Fibroblast of skin of left quadriceps (primary cell): ENCODE results near the gene SHISAL1.

Experiments
- DNase-seq, 2 experiments: peaks; one replicate each; pipeline ENCODE4 v3.0.0-alpha.2; 2013; ENCODE audit warnings: low read depth in 2 of 2

Gene SHISAL1

DNA sequence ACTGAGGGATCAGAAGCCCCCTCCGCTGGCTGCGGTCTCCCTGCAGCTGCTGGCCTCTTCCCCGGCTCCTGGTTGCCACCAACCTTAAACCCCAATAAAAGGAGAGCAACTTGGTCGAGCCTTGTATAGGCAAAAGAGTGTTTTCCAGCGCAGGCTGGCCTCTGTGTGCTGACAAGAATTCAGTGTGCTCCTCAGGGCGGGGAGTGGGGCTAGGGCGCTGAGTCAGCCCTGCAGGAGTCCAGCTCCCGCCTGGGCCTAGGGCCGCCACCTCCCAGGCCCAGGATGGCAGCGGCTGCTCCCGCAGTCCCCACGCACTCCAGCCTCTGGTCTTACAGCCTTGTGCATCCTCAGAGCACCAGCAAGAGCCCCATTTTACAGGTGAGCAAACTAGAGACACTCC, at the start of gene SHISAL1:
Gene SHISAL1 (minus strand): TSS at position 186 of the 400 bp plus-strand sequence. CDS start 12,006 bp downstream, outside the sequence.
- DNase-seq: no peak

DNA sequence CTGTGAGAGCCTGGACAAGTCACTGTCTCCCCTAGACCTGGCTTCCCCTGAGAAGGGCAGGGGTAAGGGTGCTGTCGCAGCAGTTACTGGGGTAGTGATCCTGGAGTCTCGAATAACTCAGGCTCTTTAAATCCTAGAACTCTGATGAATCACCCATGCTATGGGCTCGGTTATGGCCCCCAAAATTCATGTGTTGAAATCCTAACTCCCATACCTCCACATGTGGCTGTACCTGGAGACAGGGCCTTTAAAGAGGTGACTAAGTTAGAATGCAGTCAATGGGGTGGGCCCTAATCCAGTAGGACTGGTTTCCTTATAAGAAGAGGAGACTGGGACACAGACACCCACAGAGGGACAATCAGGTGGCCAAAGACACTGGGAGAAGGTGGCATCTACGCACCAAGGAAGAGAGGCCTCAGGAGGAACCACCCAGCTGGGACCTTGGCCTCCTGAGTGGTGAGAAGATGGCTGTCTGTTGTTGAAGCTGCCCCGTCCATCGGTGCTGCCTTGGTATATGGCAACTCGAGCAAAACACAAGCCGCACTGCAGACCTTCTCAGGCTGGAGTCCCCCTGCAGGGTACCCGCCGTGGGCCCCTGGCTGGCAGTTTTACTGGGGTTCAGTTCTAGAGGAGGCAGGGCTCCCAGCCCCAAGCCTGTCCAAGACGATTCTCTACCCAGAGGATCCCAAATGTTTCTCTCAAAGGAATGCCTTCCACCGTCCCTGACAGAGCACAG, 48.8 kb upstream of the SHISAL1 start:
- no peak for DNase-seq

DNA sequence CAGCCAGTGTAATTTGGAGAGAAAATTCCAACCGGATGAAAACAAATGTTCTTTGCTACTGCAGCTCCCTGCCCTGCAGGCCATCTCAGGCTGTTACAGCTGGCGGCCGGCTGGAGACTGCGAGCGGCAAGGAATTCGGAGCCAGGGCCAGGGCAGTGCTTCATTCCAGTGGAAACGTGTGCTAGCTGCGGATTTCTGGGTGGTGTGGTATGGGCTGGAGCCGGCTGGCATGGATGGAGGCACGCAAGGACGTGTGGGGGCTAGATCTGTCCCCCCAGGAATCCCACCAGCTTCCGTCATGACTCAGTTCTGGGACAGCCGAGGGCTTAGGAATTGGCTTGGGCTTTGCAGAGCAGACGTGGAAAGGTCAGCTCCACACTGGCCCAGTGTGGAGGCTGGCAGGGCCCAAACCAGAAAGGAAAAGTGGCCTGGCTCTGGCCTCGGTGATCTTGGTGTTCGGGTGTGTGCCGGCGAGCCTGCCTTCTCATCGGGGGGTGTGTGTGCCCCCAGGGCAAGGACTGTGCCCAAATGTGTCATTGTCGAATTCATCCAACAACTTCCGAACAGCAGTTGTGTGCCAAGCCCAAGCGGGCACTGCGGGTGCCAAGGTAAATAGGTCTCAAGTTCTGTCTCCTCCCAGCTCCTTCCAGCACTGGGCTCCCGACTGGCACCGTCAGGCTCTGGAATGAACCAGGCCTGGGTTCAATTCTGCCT, 48.1 kb upstream of the SHISAL1 start:
- DNase-seq: peak in 1 of 2 experiments; percentile 22

DNA sequence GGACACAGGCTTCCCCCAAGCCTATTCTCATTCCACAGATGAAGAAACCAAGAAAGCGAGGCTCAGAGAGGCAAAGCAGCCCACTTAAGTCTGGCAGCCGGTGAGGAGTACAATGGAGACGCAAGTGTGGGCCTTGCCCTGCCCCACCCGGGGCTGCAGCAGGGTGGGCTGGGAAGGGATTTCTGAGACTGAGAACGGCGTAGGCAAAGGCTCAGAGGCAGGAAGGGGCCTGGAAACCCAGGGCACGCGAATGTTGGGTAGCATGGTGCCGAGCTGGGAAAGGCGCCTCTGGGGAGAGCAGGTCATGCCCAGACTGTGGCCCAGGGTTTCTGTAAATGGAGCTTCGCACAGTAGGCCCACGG, 47.5 kb upstream of the SHISAL1 start:
- DNase-seq: no peak

DNA sequence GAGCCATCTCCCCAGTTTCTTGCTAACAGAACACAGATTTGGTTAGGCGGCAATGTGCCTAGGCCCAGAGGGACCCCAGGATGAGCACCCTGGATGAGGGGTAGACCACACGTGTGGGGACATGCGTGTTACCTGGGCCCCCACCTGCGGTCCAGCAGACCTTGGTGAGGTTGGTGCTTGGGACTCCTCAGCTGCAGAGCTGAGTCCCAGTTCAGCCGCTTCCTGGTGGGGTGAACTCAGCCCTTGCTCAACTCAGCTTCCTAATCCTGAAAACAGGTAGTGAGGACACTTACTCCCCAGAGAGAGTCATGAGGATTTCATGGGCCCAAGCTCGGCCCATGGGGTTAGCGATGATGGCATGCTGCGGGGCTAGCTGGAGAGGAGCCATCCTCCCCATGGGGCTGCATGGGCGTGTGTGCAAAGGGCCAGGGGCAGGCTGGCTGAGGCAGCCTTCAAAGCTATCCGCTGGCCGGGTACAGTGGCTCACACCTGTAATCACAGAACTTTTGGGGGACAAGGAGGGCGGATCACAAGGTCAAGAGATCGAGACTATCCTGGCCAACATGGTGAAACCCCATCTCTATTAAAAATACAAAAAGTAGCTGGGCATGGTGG, 46.9 kb upstream of the SHISAL1 start:
- no peak for DNase-seq

DNA sequence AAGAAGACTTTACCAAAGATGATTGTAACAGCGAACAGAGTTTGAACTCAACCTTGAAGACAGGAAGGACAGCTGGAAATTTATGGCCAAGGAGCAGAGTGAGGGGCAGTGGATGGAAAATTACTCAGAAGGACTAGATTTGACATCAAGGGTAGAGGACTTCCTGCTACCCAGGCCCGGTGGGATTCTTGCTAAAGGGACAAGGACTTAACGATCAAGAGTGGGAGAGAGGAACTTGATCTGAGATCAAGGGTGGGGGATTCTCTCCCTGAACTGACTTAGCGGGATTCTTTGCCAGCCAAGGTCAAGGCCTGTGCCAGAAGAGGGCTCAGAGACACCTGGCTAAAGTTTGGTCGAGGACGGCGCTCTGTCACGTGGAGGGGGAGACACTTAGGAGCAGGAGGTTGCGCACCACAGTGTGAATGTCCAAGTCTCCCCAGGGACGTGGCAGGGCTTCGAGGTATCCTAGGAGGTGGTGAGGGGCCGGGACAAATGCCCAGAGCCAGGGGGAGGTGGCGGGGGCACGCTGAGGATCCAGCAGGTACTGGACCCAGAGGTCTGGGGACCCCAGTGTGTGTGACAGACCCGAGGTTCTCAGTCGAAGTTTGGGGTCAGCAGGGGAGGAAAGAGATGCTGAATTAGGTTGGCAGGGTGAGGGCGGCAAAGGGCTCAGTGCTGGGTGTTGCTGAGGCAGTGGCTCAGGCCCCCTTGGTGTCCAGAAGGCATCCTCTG, 46.1 kb upstream of the SHISAL1 start:
- no peak for DNase-seq

DNA sequence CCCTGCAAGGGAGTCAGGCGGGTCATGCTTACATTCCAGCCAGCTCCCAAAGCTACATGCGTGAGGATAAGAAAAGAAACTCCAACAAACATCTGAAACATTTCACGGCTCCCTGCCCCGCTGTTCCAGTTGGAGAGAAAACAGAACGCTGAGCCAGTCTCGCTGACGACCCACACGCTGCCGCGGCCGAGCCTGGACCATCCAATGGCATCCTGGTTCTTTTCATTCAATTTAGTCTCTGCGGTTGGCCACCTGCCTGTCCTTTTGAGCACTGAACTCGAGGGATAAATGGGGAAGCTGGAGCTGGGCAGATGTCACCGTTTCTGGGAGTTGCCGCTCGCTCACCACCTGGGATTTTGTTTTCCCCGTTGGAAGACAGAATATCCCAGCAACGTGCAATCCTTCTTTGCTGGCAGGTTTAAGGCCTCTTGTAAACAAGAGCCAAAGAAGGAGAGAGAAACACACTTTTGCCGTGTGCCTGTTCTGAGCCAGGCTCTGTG, 45.3 kb upstream of the SHISAL1 start:
- no peak for DNase-seq

DNA sequence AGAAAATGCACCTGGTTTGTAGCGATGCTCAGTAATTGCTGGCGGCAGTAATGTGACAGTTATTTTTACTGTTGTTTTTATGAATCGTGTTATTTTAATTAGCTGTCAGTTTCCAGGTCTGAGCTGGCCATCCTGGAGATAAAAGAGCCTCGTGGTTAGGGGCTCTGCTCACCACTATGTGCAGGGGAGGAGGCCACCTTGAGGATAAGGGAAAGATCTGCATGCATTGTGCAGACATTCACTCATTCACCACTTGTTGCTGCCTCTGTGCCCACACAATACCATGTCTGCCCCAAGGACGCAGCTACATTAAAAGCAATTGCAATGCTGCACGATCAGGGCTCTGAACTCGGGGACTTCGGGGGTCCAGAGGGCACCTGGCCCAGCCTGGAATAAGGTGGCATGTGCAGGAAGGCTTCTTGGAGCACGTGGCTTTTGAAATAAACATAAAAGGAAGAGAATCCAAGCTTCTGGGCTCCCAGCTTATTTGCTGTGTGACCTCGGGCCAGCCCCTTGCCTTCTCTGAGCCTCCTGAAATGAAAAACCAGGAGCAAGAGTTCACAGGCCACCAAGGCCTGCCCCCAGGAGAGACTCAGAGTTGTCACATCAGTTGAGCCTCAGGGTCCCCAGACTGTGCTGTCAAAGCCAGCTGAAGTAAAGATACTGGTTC, 44.7 kb upstream of the SHISAL1 start:
- no peak for DNase-seq

DNA sequence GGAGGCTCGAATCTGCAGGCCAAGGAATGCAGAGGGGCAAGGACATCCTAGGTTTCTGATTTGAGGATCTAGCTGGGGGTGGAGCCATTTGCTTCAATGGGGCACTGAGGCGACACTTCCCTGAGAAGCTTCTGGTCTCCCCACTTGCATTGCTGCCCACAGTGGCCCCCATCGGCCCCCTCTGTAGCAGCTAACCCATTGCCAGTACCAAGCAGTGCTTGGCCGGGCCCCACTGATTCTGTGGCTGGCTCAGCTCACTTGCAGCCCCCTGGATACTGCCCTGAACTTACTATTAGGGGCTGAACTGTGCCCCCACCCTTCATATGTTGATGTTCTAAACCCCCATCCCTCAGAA, 42.9 kb upstream of the SHISAL1 start:
- DNase-seq: no peak

DNA sequence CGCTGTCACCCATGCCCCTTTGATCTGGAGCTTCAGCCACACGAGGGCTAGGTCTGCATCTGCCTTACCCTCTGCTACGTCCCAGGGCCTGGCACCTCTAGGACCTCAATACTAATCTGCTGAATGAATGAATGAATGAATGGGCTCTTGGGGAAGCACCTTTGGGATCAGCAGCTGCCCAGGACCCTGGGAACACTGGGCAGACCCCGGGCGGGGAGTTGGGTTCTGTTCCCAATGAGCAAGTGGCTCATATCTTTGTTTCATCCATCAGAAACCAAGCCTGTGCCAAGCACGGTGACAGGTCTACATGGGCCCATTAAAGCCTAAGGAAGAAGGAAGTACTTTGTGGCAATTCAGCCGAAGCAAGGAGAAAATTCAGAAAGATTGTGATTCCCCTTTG, 41.5 kb upstream of the SHISAL1 start:
- DNase-seq: no peak

DNA sequence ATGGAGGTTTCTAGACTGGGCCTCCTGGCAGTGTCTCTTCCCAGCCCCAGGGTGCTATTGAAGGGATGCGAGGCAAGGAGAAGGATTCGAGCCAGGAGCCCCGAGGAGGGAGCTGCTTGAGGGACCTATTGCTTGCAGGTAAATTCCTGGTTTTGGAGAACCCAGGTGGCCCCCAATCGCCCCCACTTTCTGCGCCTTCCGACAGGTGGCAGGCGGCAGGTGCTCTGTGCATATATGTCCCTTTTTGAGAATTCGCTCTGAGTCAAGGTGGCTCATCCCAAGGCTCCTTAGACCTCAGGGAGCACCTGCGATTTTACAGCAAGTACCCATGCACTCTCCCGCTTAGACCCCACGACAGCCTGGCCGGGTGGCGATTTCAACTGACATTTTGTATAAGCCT, 40.3 kb upstream of the SHISAL1 start:
- no peak for DNase-seq

DNA sequence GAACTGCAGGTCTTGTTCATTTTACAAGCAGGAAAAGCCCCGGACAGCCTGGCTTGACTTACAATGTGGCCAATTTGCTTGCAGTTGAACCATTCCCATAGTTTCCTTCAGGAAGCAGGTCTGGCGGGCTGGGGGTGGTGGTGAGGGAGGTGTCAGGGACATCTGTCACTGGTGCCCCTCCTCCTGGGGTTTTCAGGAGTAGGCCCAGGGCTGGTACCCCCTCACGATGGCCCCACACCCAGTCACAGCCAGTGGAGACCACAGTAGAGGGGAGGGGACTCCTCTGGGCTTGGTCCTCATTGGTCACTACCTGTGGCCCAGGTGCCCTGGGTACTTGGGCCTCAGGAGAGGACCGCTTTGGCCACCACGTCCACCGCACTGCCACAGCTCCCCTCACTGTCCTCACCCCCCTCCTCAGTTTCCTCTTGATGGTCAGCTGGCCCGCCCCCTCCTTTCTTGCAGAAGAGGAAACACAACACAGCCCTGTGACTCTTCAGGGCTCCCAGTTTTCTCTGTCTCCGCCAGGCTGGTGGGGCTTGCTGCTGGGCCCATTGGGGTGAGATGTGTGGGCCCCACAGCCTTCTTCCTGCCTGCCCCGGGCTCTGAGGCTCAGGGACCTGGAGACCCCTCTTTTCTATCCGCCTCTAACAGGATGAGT, 39.8 kb upstream of the SHISAL1 start:
- DNase-seq: no peak

DNA sequence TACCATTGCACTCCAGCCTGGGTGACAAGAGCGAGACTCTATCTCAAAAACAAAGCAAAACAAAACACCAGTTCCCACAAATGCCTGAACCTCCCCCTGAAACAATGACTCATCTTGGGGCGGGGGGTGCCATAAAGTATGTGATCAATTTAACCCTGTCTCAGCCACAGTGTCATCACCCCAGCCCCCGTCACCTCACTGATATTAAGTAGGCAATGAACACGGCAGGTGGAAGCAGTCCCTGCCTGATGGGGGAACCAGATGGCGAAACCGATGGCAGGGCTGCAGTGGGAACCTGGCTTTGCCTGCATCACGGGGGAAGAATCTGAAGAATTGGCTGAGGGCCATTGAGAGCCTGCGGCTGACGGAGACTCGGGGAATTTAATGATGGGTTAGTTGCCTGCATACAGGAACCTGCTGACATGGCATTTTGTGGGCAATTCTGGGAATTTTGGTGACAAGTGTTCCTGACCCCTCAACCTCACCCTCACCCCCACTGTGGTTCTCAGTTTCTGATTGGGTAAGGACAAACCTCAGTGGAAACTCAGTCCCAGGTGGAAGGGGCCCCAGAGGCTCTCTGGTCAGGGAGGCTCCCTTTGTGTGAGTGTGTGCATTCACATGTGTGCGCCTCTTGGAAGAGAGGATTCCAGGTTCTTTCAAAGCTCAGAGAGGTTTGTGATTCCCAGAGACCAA, 39.1 kb upstream of the SHISAL1 start:
- DNase-seq: peak; percentile 73

DNA sequence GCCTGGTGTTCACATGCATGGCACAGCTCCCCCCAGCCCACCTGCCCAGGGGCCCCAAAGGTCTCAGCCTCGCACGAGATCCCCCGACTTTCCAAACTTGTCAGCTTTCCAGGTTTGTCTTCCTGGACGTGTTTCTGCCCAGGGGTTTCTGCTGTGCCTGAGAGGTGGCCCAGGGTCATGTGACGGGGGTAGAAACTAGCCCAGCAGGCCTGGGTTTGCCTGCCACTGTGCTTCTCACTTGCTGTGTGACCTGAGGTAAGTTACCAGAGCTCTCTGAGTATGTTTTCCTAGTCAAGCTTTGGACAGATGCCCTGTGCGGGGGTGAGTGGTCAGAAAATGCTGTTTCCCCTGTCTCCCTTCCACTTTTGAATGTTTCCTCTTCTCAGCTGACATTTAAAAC, 38.3 kb upstream of the SHISAL1 start:
- no peak for DNase-seq

DNA sequence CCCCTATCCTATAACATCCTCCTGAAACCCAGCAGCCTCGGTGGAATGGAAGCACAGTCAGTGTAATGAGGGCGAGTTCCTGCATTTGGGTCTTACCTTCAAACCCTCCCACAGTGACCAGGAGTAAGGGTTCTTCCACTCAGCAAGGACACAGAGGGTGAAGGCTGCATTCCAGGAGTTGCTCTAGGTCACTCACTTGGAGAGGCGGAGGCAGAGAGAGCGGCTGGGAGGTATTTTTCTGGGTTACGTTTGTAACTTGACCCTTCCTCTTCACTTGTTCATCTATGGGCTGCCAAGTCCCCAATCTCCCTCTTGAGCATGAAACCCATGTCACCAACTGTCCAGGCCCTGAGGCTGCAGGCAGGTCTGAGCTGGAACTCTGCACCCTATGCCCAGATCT, 36.8 kb upstream of the SHISAL1 start:
- no peak for DNase-seq

DNA sequence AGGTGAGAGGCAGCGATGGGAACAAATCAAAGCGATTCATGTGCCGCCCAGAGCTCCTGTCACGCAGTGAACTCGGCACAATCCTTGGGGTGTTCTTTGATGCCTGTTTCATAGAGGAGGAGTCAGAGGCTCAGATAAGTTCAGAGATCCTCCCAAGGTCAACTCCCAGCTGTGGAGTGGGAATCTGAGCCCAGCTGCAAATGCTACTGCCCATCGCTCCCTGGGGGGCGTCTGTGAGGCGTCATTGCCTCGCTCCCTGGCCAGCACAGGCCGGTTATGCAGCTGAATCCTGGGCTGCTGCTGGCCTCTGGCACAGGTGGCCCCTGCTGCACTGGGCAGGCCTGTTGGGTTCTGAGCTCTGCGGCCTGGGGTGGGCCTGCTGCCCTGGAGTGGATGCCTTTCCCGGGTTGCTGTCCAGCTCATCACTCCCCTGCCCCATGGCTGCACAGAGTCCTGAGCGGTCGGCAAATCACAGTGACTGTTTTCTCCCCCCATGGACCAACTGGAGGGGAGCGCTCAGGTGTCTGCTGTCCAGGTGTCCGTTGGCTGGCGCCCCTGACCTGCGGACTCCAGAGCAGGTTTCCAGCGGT, 36.3 kb upstream of the SHISAL1 start:
- DNase-seq: no peak

DNA sequence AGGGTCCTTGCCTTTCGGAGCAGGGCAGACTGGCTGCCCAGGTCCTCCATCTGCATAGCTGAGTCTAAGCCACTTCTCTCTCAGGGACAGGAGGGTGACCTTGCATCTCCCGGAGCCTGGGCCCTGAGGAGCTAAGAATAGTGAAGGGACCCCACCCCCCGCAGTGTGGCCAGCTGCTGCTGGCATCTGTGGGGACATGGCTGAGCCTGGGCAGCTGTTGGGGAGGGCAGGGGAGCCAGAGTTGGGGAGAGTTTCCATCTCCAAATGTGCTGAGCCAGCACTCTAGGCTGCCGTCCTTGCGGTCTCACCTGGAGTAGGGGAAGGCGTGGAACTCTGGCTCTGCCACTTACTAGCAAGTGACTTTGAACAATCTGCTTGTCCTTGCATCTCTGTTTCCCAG, 34.8 kb upstream of the SHISAL1 start:
- DNase-seq: no peak

DNA sequence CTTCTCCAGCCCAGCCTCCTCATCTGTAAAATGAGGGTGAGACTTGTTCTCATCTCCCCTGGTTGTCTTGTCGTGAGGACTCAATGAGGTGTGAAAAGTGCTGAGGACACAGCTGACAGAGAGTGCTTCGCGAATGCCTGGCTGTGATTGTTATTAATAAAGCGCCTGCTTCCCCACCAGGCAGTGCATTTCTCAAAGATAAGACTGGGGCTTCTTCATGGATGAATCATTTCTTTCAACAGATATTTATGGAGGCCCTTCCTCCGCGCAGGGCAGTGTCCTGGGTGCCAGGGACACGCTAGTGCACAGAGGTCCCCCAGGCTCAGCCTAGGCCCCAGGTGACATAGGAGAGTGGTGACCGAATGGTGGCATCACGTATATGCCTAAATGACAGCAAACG, 34.3 kb upstream of the SHISAL1 start:
- DNase-seq: no peak

DNA sequence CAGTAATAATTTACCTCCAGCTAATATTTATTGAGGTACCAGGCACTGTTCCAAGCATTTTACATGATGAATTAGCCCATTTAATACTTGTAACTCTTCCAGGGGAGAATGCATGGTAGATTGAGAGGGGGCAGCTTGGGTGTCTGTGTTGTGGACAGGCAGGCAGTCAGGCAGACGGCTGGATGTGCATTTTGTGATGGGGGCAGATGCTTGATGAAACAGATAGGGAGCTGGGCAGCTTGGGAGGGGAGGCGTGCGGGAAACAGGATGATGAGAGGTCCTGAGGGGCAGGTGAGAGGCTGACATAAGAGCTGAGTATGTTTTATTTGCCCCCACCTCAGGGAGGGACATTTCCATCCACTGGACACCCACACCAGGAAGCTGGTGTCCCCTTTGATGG, 33.1 kb upstream of the SHISAL1 start:
- DNase-seq: no peak

DNA sequence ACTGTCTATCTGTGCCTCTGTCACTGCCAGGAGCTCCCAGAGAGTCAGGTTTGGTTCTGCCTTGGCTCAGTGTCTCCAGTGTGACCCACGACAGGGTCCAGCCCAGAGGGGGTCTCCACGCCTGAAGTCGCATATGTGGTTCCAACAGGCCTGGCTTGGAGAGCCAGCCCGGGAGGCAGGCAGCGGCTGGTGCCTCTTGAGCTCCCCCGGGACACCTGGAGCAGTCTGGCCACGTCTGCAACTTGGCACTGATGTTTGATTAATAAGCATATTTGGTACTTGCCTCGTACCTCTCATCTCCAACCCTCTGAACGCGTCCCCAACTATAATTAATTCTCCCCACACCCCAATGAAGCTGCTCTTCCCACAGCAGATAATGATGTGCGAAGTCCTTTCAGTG, 31.7 kb upstream of the SHISAL1 start:
- no peak for DNase-seq
